GM12874 (cell line): ENCODE results near the gene DUSP8.

ENCODE experiments used
- TF ChIP-seq, protein P1 (sequence below): IDR thresholded peaks from 2 replicates; pipeline ENCODE4 v1.5.1; 2011; ENCODE audit warnings: low read depth, mild to moderate bottlenecking, control low read depth, low read length, moderate library complexity; ENCODE audit not compliant: insufficient read depth

The DUSP8 gene

DNA sequence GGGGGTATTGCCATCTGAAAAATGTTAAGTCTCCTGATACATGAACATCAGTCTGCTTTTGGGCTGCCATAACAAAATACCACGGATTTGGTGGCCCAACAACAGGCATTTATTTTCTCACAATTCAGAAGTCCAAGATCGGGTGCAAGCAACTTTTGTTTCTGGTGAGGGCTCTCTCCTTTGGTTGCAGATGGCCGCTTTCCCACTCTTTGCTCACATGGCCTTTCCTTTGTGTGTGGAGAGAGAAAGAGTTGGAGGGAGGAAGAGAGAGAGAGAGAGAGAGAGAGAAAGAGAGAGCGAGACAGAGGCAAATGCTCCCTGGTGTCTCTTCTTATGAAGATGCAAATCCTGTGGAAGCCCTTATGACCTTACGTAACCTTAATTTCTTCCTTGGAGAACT lies 28.6 kb upstream of the DUSP8 start:
- TF ChIP-seq, protein P1, sequence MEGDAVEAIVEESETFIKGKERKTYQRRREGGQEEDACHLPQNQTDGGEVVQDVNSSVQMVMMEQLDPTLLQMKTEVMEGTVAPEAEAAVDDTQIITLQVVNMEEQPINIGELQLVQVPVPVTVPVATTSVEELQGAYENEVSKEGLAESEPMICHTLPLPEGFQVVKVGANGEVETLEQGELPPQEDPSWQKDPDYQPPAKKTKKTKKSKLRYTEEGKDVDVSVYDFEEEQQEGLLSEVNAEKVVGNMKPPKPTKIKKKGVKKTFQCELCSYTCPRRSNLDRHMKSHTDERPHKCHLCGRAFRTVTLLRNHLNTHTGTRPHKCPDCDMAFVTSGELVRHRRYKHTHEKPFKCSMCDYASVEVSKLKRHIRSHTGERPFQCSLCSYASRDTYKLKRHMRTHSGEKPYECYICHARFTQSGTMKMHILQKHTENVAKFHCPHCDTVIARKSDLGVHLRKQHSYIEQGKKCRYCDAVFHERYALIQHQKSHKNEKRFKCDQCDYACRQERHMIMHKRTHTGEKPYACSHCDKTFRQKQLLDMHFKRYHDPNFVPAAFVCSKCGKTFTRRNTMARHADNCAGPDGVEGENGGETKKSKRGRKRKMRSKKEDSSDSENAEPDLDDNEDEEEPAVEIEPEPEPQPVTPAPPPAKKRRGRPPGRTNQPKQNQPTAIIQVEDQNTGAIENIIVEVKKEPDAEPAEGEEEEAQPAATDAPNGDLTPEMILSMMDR = no peak

DNA sequence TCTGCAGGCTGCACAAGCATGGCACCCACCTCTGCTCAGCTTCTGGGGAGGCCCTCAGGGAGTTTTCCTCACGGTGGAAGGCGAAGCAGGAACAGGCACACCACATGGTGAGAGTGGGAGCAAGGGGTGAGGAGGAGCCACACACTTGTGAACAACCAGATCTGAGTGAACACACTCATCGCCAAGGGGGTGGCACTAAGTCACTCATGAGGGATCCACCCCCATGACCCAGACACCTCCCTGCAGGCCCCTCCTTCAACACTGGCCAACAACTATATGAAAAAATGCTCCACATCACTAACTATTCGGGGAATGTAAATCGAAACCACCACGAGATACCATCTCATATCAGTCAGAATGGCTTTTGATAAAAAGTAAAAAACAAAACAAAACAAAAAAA lies 26.7 kb upstream of the DUSP8 start:
- TF ChIP-seq, protein P1 = no peak

DNA sequence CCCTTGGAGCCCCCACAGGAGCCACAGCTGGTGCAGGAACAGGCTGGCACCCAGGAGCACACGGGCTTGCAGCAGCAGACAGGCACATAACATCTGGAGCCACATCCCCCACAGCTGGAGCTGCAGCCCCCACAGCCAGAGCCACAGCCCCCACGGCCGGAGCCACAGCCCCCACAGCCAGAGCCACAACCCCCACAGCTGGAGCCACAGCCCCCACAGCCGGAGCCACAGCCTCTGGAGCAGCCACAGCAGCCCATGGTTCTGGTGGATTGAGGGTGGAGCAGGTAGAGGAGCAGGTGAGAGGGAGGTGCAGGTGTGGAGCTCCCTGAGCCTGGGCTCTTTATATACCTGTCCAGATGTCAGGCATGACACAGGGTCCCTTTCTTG lies 25.9 kb upstream of the DUSP8 start, which contains the start of gene KRTAP5-2:
KRTAP5-2 (minus strand) TSS at position 301 of the 387 bp plus-strand sequence; CDS start at position 257, 44 bp downstream.
- TF ChIP-seq, protein P1 = no peak

DNA sequence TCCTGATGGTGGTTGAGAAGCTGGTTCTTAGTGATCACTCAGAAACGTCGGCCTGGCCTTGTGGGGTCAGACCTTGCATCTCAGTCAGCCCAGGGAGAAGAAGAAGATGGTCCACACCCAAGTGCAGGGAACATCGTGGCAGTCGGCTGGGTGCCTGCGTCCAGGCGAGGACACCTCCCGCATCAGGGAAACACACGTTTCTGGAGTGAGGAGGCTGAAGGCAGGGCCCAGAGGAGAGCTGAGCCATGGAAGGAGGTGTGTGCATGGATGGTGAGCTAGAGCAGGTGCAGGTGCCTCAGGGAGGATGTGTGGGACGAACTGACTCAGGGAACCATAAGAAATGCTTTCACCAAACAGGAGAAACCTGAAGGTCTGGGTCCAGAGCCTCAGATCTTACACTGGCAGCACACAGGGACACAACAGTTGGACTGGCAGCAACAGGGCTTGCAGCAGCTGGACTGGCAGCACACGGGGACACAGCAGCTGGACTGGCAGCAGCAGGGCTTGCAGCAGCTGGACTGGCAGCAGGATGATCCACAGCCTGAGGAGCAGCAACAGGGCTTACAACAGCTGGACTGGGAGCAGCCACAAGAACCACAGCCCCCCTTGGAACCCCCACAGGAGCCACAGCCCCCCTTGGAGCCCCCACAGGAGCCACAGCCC lies 25.4 kb upstream of the DUSP8 start:
- TF ChIP-seq, protein P1 = no peak

DNA sequence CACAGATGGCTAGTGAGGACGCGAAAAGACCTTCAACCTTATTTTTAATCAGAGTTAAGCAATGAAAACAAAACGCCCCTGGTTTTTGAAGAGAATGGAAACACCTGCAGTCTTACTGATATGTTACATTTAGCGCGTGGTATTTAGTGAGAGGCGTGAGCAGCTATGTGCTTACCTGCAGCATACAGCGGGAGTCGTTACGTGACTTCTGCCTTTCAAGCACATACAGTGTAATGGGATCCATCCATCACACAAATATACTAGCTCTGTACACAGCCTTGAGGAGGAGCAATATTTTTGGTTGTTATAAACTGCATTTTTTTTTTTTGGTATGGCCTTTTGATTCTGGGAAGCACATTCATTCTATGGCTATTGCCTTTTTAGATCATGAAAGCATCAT lies 20.6 kb upstream of the DUSP8 start:
- TF ChIP-seq, protein P1 = no peak

DNA sequence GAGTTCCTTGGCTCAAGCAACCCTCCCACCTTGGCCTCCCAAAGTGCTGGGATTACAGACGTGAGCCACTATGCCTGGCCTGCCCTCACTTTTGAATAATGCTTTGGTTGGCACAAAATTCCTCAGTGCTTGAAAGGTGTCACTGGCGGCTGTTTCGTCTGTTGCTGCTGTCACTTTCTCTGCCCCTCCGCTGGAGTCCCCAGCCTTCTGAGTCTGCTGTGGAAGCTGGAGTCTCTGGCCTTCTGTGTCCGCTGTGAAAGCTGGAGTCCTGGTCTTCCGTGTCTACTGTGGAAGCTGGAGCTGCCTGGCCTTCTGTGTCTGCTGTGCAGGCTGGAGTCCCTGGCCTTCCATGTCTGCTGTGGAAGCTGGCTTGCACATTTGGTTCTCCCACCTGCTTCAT lies 17.9 kb upstream of the DUSP8 start:
- TF ChIP-seq, protein P1 = no peak

DNA sequence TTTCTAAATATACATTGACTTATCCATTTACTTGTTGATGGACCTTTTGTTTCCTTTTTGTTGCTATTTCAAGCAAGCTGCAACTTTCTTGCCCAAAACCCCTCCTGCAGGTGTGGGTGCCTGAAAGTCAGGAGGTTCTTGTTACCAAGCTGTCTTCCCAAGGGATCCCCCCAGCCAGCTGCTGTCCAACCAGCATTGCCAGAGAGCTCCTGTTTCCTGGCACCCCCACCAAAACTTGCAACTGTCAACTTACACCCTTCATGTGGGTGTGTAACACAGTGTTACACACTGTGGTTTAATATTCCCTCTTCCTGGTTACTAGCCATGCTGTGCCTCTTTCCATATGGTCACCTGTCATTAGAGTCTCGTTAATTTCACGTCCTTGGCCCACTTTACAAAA lies 14.6 kb upstream of the DUSP8 start:
- TF ChIP-seq, protein P1 = no peak
